Astrocyte (in vitro differentiated cells and primary cell): Measurements from ENCODE around the gene CDC73. TPM values are rescaled to one million over a fixed set of nuclear protein-coding genes. Genes with fewer than 3 reads are reported as not detected.
A peak's percentile ranks its signal among the peaks of the same experiment; 100 is the strongest.
"Not testable (repeated sequence)": the region's sequence is repeated elsewhere in the genome, so short reads cannot be mapped to it uniquely, and the experiment has no call there.

Experiments
- DNase-seq: peaks from one replicate; pipeline ENCODE4 v3.0.0-alpha.2; 2010; ENCODE audit warnings: low read depth
- FAIRE-seq: peaks from 2 replicates; lab custom pipeline; 2011; peaks lifted over from hg19 to GRCh38; lab: Jason Lieb, UNC
- H2AFZ ChIP-seq: 2 replicates; pipeline ENCODE4 v1.6.0; 2012; ENCODE audit warnings: low read depth, low read length, inconsistent platforms
- H3K27ac ChIP-seq: 2 replicates; pipeline ENCODE4 v1.5.1; 2011; ENCODE audit warnings: low read depth, low read length, inconsistent platforms
- H3K27me3 ChIP-seq: 2 replicates; pipeline ENCODE4 v1.6.0; 2011; ENCODE audit warnings: low read length, inconsistent platforms; ENCODE audit not compliant: insufficient read depth
- H3K36me3 ChIP-seq: 2 replicates; pipeline ENCODE4 v1.5.1; 2011; ENCODE audit warnings: low read length, inconsistent platforms; ENCODE audit not compliant: insufficient read depth
- H3K4me1 ChIP-seq: 2 replicates; pipeline ENCODE4 v1.5.1; 2011; ENCODE audit warnings: low read length, inconsistent platforms; ENCODE audit not compliant: insufficient read depth
- H3K4me2 ChIP-seq: 2 replicates; pipeline ENCODE4 v1.6.0; 2012; ENCODE audit warnings: low read length, inconsistent platforms
- H3K4me3 ChIP-seq: 2 replicates; pipeline ENCODE4 v1.5.1; 2011; ENCODE audit warnings: low read depth, mild to moderate bottlenecking, low read length, inconsistent platforms; ENCODE audit not compliant: insufficient read depth
- H3K79me2 ChIP-seq: 2 replicates; pipeline ENCODE4 v1.6.0; 2012; ENCODE audit warnings: mild to moderate bottlenecking, low read length, inconsistent platforms; ENCODE audit not compliant: insufficient read depth
- H3K9ac ChIP-seq: 2 replicates; pipeline ENCODE4 v1.6.0; 2012; ENCODE audit warnings: mild to moderate bottlenecking, low read length, inconsistent platforms
- H3K9me3 ChIP-seq: 2 replicates; pipeline ENCODE4 v1.5.1; 2012; ENCODE audit warnings: low read depth, mild to moderate bottlenecking, low read length, inconsistent platforms; ENCODE audit not compliant: insufficient read depth
- H4K20me1 ChIP-seq: 2 replicates; pipeline ENCODE4 v1.6.0; 2012; ENCODE audit warnings: low read length, inconsistent platforms; ENCODE audit not compliant: insufficient read depth
- H3K27ac Mint-ChIP-seq: one replicate; pipeline ENCODE4 v1.8.0; 2021; ENCODE audit warnings: mild to moderate bottlenecking, mixed read lengths; ENCODE audit not compliant: unreplicated experiment
- H3K27me3 Mint-ChIP-seq: one replicate; pipeline ENCODE4 v1.8.0; 2021; ENCODE audit warnings: low read depth, mixed read lengths; ENCODE audit not compliant: unreplicated experiment
- H3K36me3 Mint-ChIP-seq: one replicate; pipeline ENCODE4 v1.8.0; 2021; ENCODE audit warnings: low read depth, mixed read lengths; ENCODE audit not compliant: unreplicated experiment
- H3K4me1 Mint-ChIP-seq: one replicate; pipeline ENCODE4 v1.8.0; 2021; ENCODE audit warnings: low read depth, mixed read lengths; ENCODE audit not compliant: unreplicated experiment
- H3K4me3 Mint-ChIP-seq: one replicate; pipeline ENCODE4 v1.8.0; 2021; ENCODE audit warnings: mild to moderate bottlenecking, moderate library complexity, mixed read lengths; ENCODE audit not compliant: unreplicated experiment
- H3K9me3 Mint-ChIP-seq: one replicate; pipeline ENCODE4 v1.8.0; 2021; ENCODE audit warnings: mild to moderate bottlenecking, mixed read lengths; ENCODE audit not compliant: unreplicated experiment
- EZH2 ChIP-seq: IDR thresholded peaks from 2 replicates; pipeline ENCODE4 v1.6.1; 2012; ENCODE audit warnings: mild to moderate bottlenecking, low read length, inconsistent platforms; ENCODE audit not compliant: insufficient read depth
- total RNA-seq: library from RNA; stranded (reverse); gene quantifications from 2 replicates; pipeline ENCODE4 v1.2.1, GENCODE V29; 2021
- TF ChIP-seq, protein P1 (sequence below): IDR thresholded peaks from 2 replicates; pipeline ENCODE4 v1.5.1; 2011; ENCODE audit warnings: low read depth, mild to moderate bottlenecking, inconsistent platforms, low read length, moderate library complexity; ENCODE audit not compliant: insufficient read depth

The CDC73 gene
- total RNA-seq, 1 donor from 2014 or later, result 77.7 TPM

- H3K36me3 Mint-ChIP-seq, result peaks cover 14% of the 10 kb centered on the region
Observed at GRCh38 chr1:193264313-193265065, 142.7 kb downstream of the CDC73 start.

GRCh38 chr1:193265716-193266115 is 143.9 kb downstream of the CDC73 start:
- Histone ChIP-seq H2AFZ (no peak overlapping the region), H3K9ac (no peak overlapping the region), H3K9me3 (no peaks in the 10 kb centered on the region), H3K4me3 (no peak overlapping the region), H4K20me1 (no peaks in the 10 kb centered on the region), H3K4me2 (no peak overlapping the region), H3K79me2 (no peaks in the 10 kb centered on the region), H3K27ac (no peak overlapping the region), H3K4me1 (peaks cover 6% of the 10 kb centered on the region), H3K36me3 (peaks cover 4% of the 10 kb centered on the region), H3K27me3 (no peaks in the 10 kb centered on the region)
- Mint-ChIP-seq H3K9me3 (peaks cover 3% of the 10 kb centered on the region), H3K4me3 (no peak overlapping the region), H3K4me1 (peaks cover 23% of the 10 kb centered on the region), H3K36me3 (peaks cover 14% of the 10 kb centered on the region), H3K27ac (no peak overlapping the region), H3K27me3 (no peaks in the 10 kb centered on the region)
- TF ChIP-seq, protein P1, sequence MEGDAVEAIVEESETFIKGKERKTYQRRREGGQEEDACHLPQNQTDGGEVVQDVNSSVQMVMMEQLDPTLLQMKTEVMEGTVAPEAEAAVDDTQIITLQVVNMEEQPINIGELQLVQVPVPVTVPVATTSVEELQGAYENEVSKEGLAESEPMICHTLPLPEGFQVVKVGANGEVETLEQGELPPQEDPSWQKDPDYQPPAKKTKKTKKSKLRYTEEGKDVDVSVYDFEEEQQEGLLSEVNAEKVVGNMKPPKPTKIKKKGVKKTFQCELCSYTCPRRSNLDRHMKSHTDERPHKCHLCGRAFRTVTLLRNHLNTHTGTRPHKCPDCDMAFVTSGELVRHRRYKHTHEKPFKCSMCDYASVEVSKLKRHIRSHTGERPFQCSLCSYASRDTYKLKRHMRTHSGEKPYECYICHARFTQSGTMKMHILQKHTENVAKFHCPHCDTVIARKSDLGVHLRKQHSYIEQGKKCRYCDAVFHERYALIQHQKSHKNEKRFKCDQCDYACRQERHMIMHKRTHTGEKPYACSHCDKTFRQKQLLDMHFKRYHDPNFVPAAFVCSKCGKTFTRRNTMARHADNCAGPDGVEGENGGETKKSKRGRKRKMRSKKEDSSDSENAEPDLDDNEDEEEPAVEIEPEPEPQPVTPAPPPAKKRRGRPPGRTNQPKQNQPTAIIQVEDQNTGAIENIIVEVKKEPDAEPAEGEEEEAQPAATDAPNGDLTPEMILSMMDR, result no peak
- TF ChIP-seq EZH2, result no peak
- no peak for DNase-seq
- no peak for FAIRE-seq

More at GRCh38 chr1:193264313-193265065, 142.7 kb downstream of the CDC73 start:
- Mint-ChIP-seq H3K27ac (no peak overlapping the region), H3K9me3 (no peaks in the 10 kb centered on the region), H3K4me1 (peaks cover 15% of the 10 kb centered on the region), H3K27me3 (no peaks in the 10 kb centered on the region), H3K4me3 (no peak overlapping the region)
- no peak overlapping the region for H3K9ac ChIP-seq
- TF ChIP-seq, protein P1, result no peak
- no peak for TF ChIP-seq EZH2
- H3K27ac ChIP-seq, result no peak overlapping the region
- peaks cover 4% of the 10 kb centered on the region for H3K36me3 ChIP-seq
- H3K27me3 ChIP-seq, result no peaks in the 10 kb centered on the region
- peak; percentile 96 for FAIRE-seq
- H3K79me2 ChIP-seq, result no peaks in the 10 kb centered on the region
- peak; percentile 71 for DNase-seq
- no peak overlapping the region for H3K4me3 ChIP-seq
- H4K20me1 ChIP-seq, result no peaks in the 10 kb centered on the region
- no peak overlapping the region for H3K4me2 ChIP-seq
- H2AFZ ChIP-seq, result no peak overlapping the region
- peaks cover 6% of the 10 kb centered on the region for H3K4me1 ChIP-seq
- H3K9me3 ChIP-seq, result no peaks in the 10 kb centered on the region

DNA sequence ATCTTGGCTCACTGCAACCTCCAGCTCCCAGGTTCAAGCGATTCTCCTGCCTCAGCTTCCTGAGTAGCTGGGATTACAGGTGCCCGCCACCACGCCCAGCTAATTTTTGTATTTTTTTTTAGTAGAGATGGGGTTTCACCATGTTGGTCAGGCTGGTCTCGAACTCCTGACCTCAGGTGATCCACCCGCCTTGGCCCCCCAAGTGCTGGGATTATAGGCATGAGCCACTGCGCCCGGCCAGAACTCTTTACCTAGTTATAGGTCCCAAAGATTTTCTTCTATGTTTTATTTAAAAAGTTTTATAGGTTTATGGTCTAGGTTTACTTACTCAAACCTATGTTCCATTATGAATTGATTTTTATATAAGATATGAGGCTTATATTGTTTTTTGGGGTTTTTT is 145.0 kb downstream of the CDC73 start:
- not testable (repeated sequence) for H3K27me3 Mint-ChIP-seq, H3K79me2 ChIP-seq, H3K27ac ChIP-seq, H3K27ac Mint-ChIP-seq, H3K4me1 ChIP-seq, H2AFZ ChIP-seq, DNase-seq, H3K9me3 Mint-ChIP-seq, H4K20me1 ChIP-seq, H3K9me3 ChIP-seq, H3K4me2 ChIP-seq, H3K9ac ChIP-seq, H3K4me3 Mint-ChIP-seq, H3K36me3 ChIP-seq, H3K27me3 ChIP-seq, H3K4me3 ChIP-seq, FAIRE-seq
- peaks cover 34% of the 10 kb centered on the region for H3K4me1 Mint-ChIP-seq
- peaks cover 23% of the 10 kb centered on the region for H3K36me3 Mint-ChIP-seq
